ENCODE measurements around the gene METTL18.

- TF ChIP-seq CTCF (tag by site-specific recombination; IDR thresholded peaks at IDR 0.05), result no peak
- no peak for TF ChIP-seq ZNF777 (tag by site-specific recombination; IDR thresholded peaks at IDR 0.05; ENCODE audit: borderline replicate concordance)
- no peak for TF ChIP-seq ZNF280C (tag by site-specific recombination; IDR thresholded peaks at IDR 0.05)
- TF ChIP-seq ZBTB26 (tag by site-specific recombination; optimal IDR thresholded peaks at IDR 0.05), result no peak
- TF ChIP-seq ZNF596 (tag by site-specific recombination; IDR thresholded peaks at IDR 0.05), result no peak
- TF ChIP-seq ZNF18 (tag by site-specific recombination; IDR thresholded peaks at IDR 0.05), result no peak
- TF ChIP-seq ELK4 (IDR thresholded peaks at IDR 0.05; ENCODE audit: borderline replicate concordance, low read depth, low read length), result no peak
- no peak for TF ChIP-seq KLF1 (tag by site-specific recombination; IDR thresholded peaks at IDR 0.05)
- no peak for TF ChIP-seq ZNF335 (tag by site-specific recombination; conservative IDR thresholded peaks at IDR 0.05)
- TF ChIP-seq REPIN1 (tag by site-specific recombination; IDR thresholded peaks at IDR 0.05; ENCODE audit: low read depth), result no peak
- no peak for TF ChIP-seq ZNF148 (tag by site-specific recombination; IDR thresholded peaks at IDR 0.05; ENCODE audit: borderline replicate concordance)
- no peak for TF ChIP-seq ZSCAN16 (tag by site-specific recombination; IDR thresholded peaks at IDR 0.05)
- TF ChIP-seq TSHZ1 (tag by site-specific recombination; IDR thresholded peaks at IDR 0.05; ENCODE audit: borderline replicate concordance), result no peak
- no peak for TF ChIP-seq ZXDB (tag by site-specific recombination; IDR thresholded peaks at IDR 0.05)
These were observed 44.2 kb upstream of the METTL18 start for GRCh38 chr1:169838942-169839341.

Data from HEK293 (cell line).